22Rv1 (cell line): ENCODE measurements around the gene MTMR11.

Experiments
- H3K27ac ChIP-seq: fragments of 450-650 bp; 2 replicates; pipeline ENCODE4 v1.5.1; 2017
- ZFX ChIP-seq: fragments of 450-650 bp; IDR thresholded peaks from 2 replicates; pipeline ENCODE4 v1.6.1; 2017; ENCODE audit warnings: antibody characterized with exemption, borderline replicate concordance
- TF ChIP-seq, protein P1 (sequence below): fragments of 450-650 bp; IDR thresholded peaks from 2 replicates; pipeline ENCODE4 v1.5.1; 2017; ENCODE audit warnings: mild to moderate bottlenecking

MTMR11 gene

DNA sequence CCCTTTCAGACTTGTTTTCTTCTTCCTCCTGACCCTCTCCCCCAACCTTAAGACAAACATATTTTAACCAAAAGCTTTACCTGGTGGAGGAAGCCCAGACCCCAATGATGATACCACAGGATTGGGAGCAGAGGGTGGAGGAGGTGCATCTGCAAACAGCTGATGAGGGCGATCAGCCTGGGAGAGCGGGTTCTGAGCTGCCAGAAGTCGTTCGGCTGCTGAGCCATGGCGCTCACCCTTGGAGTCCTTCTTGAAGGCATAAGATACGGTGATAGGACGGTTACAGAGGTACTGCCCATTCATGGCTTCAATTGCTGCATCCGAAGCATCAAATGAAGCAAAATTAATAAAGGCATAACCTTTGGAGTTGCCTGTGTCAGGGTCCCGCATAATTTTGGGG is 10.4 kb downstream of the MTMR11 start:
- H3K27ac ChIP-seq, result peak overlapping the region; percentile 96; the same call in 1 of the 2 replicates
- TF ChIP-seq, protein P1, sequence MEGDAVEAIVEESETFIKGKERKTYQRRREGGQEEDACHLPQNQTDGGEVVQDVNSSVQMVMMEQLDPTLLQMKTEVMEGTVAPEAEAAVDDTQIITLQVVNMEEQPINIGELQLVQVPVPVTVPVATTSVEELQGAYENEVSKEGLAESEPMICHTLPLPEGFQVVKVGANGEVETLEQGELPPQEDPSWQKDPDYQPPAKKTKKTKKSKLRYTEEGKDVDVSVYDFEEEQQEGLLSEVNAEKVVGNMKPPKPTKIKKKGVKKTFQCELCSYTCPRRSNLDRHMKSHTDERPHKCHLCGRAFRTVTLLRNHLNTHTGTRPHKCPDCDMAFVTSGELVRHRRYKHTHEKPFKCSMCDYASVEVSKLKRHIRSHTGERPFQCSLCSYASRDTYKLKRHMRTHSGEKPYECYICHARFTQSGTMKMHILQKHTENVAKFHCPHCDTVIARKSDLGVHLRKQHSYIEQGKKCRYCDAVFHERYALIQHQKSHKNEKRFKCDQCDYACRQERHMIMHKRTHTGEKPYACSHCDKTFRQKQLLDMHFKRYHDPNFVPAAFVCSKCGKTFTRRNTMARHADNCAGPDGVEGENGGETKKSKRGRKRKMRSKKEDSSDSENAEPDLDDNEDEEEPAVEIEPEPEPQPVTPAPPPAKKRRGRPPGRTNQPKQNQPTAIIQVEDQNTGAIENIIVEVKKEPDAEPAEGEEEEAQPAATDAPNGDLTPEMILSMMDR, result no peak
- no peak for TF ChIP-seq ZFX

DNA sequence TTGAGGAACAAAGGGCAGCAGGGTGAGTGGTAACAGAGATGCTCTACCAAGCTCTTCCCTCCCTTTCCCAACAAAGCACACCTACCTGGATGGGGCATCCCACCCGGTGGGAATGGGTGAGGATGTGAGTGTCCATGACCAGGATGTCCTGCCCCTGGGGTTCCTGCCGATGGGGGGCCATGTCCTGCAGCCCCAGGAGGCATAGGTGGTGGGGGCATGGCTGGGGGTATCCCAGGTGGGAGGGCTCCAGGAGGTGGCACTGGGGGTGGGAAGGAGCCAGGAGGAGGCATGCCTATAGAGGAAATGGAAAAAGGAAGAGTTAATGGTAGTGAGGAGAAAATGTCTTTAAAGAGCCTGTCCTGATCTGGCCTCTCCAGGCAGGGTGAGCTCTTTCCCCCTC is 10.9 kb downstream of the MTMR11 start:
- no peak for TF ChIP-seq ZFX
- TF ChIP-seq, protein P1, result no peak
- H3K27ac ChIP-seq, result no peak overlapping the region

DNA sequence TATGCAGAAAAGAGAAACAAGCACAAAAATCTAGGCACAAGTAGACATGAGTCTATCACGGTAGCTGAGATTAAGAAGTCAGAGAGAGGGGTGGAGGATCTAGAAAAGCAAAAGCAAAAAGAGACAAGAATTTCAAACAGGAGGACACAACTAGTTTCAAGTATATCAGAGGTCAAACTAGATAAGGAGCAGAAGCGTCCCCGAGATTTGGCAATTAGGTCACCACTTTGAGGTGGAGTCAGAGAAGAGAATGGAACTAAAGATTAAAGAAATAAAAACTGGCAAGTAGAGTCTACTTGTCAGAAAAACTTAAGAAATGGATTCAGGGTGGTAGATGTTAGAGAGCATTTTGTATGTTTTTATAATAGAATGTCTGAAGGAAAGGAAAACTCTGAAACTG is 11.3 kb downstream of the MTMR11 start:
- H3K27ac ChIP-seq, result no peak overlapping the region
- TF ChIP-seq ZFX, result no peak
- TF ChIP-seq, protein P1, result no peak

DNA sequence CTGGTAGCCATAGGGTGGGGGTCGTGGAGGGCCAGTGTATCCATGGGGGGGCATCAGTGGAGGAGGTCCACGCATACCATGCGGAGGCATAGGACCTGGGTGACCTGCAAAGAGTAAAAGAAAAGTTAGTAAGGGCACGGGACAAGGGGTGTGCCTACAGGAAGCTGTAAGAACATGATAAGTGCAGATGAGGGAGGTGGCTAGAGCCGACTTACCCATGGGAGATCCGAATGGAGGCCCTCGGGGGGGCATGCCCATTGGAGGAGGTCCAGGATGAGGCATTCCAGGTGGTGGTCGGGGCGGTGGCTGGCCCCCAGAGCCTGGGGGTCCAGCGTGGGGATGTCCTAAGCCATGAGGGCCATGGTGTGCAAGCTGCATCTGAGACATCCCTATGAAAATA is 13.1 kb downstream of the MTMR11 start:
- TF ChIP-seq, protein P1, result no peak
- no peak for TF ChIP-seq ZFX

DNA sequence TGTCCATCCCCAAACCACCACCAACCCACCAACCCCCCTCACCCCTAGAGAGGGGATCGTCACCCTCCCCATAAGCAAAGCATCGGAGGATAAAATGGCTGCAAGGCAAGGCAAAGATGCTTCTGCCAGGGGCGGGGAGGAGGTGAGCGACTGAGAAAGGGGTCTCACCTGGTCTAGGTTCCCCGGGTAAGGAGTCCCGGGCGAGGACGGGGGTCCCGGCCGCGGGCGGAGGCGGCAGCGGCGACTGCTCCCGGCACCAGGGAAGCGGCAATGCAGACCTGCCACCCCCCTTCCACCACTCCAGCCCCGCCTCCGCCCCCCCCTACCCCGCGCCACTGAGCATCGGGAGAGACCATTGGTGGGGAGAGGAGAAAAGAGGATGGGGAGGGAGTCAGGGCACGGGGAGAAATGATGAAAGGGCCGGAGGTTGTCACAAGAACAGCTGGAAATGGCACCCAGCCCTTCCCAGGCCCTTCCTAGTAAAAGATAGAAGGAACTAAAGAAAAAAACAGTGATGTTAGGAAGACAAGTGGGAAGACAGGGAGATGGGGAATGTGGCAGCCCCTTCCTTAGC is 19.0 kb downstream of the MTMR11 start, which contains the start of gene SV2A:
SV2A (minus strand) TSS at position 274 of the 574 bp plus-strand sequence. CDS start 4,004 bp downstream, outside the sequence.
- H3K27ac ChIP-seq, result peak within 1 kb of the TSS; percentile 68
- TF ChIP-seq, protein P1, result no peak
- no peak for TF ChIP-seq ZFX

More for the DNA sequence above, 13.1 kb downstream of the MTMR11 start:
- no peak overlapping the region for H3K27ac ChIP-seq

DNA sequence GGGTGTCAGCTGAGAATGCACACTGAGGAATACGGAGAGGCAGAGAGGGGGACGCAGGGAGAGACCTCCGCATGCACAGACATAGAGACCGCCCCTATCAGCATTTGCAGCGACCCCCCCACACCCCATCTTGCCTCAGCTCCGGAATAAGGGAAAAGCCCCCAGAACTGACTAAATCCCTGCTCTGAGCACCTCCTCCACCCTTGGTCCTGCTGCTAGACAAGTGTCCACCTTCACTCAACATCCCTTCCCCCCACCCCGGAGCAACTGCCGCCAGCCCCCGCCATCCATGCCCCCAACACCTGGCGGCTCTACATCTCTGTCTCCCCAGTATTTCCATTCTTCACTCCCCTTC is 19.8 kb downstream of the MTMR11 start:
- no peak overlapping the region for H3K27ac ChIP-seq
- TF ChIP-seq ZFX, result no peak
- TF ChIP-seq, protein P1, result no peak

DNA sequence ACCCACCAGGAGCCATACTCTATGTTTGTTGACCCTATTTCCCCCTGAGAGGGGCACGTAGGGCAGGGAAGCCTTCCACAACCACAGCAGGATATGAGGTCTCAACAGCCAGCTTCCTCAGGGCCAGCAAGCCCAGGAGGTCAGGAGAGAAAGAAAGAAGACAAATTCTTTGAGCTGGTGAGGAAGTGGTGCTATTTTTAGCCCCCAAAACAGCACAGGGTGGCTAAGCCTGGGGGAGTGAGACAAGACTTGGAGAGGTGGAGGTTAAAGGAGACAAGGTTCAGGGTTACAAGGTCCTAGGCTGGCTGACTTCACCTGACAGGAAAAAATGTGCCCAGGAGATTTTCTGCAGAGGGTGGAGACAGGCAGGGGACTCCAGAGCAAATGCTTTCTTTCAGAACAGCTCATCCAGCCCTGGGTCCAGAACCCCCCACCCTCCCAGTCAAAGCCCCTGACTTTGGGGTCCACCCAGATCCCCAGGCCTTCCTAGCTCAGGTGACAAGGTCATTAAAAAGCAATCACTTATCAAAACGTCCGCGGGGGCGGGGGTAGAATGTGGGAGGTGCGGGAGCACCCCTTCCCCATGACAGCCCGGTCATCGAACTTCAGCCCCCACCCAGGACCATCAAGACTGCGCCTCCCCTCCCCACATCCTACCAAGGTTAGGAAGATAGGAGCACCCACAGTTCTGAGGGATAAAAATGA is 20.3 kb downstream of the MTMR11 start:
- TF ChIP-seq ZFX, result no peak
- TF ChIP-seq, protein P1, result no peak
- H3K27ac ChIP-seq, result no peak overlapping the region
